Measurements from ENCODE around the gene SGCA. TPM values are rescaled to one million over a fixed set of nuclear protein-coding genes. Genes with fewer than 3 reads are reported as not detected.

The SGCA gene
- total RNA-seq, 1 donor from 2014 or later, result 0.30 TPM

GRCh38 chr17:50129728-50130558 is 35.9 kb upstream of the SGCA start, which contains the start of gene SAMD14:
TSS of gene SAMD14 (minus strand) at chr17:50130160. CDS start at chr17:50124959, 5,201 bp downstream.
- peak within 1 kb of the TSS; percentile 81 for H3K4me3 Mint-ChIP-seq
- intact Hi-C loops (cut with micrococcal nuclease), result no loop called here

DNA sequence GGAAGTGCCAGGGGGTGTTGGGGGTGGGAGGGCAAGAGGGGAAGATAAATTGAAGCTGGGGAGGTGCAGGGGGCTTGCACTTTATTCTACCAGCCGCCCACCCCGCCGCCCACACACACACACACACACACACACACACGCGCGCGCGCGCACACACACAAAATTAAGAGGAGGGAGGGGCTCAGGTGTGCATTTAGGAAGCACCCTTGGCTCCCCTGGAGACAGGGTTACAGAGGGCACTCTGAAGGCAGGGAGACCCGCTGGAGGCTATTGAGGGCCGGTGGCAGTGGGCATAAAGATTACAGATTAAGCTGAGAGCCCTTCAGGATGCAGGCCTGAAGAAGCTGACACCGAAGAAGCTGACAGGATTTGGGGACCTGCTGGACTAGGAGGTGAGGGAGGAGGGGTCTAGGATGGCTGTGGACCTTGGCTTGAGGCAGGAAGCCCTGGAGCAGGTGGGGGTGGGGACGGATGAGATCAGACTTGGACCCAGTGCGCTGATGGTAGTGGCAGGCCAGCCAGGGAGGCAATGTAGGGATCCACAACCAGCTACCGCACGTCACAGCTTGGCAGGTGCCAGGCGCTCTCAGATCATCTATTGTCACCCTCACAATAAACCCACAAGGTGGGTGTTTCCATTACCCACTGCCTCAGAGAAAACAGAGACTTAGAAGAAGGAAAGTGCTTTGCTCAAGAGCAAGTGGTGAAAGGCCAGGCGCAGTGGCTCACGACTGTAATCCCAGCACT is 35.1 kb upstream of the SGCA start:
- H3K27ac Mint-ChIP-seq, result peak overlapping the region; percentile 66
- intact Hi-C loops (cut with micrococcal nuclease), result no loop called here
- peak overlapping the region; percentile 73 for H3K4me3 Mint-ChIP-seq
- H3K36me3 Mint-ChIP-seq (ENCODE audit: low read depth), result peaks cover 33% of the 10 kb centered on the region
- no peaks in the 10 kb centered on the region for H3K9me3 Mint-ChIP-seq
- H3K4me1 Mint-ChIP-seq, result peaks cover 28% of the 10 kb centered on the region
- DNase-seq, result no peak
- peaks cover 26% of the 10 kb centered on the region for H3K27me3 Mint-ChIP-seq

More at GRCh38 chr17:50129728-50130558, 35.9 kb upstream of the SGCA start, which contains the start of gene SAMD14:
- Mint-ChIP-seq H3K36me3 (ENCODE audit: low read depth) (peaks cover 30% of the 10 kb centered on the region), H3K27me3 (peaks cover 31% of the 10 kb centered on the region), H3K4me1 (peaks cover 28% of the 10 kb centered on the region), H3K9me3 (no peaks in the 10 kb centered on the region), H3K27ac (peak within 1 kb of the TSS; percentile 66)
- DNase-seq, result peak; percentile 85

GRCh38 chr17:50132104-50132794 is 33.6 kb upstream of the SGCA start:
- Mint-ChIP-seq H3K27ac (peak overlapping the region; percentile 45), H3K4me3 (no peak overlapping the region), H3K9me3 (no peaks in the 10 kb centered on the region), H3K4me1 (peaks cover 33% of the 10 kb centered on the region), H3K27me3 (peaks cover 23% of the 10 kb centered on the region), H3K36me3 (ENCODE audit: low read depth) (peaks cover 45% of the 10 kb centered on the region)
- intact Hi-C loops (cut with micrococcal nuclease), result loop anchor here (2.0 kb wide), 1 partner anchor 37 kb away; the partner anchor contains the start of gene PDK2
- DNase-seq, result no peak

- DNase-seq, result no peak
- Mint-ChIP-seq H3K36me3 (ENCODE audit: low read depth) (peaks cover 54% of the 10 kb centered on the region), H3K4me1 (peaks cover 36% of the 10 kb centered on the region), H3K27ac (no peak overlapping the region), H3K9me3 (no peaks in the 10 kb centered on the region), H3K27me3 (peaks cover 14% of the 10 kb centered on the region), H3K4me3 (no peak overlapping the region)
- intact Hi-C loops (cut with micrococcal nuclease), result loop anchor here (2.0 kb wide), 1 partner anchor 38 kb away; the partner anchor contains the start of gene PDK2
Measured at GRCh38 chr17:50133028-50133768, 32.6 kb upstream of the SGCA start.

DNA sequence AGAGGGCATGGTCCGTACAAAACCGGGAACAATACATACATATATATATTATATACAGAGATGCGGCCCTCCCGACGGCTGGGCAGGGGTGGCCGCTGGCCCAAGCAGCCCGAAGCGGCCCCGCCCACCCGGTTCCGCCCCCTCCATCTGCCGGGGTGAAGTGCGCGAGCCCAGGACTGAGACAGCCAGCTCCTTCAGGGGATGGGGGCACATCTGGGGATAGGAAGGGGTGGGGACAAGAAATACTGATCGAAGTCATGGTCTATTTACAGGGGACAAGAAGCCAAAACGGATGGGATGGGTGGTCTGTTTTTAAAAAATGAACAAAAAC is 32.1 kb upstream of the SGCA start:
- no peak overlapping the region for H3K27ac Mint-ChIP-seq
- no peak for DNase-seq
- H3K9me3 Mint-ChIP-seq, result no peaks in the 10 kb centered on the region
- H3K4me1 Mint-ChIP-seq, result peaks cover 32% of the 10 kb centered on the region
- intact Hi-C loops (cut with micrococcal nuclease), result loop anchor here (2.0 kb wide), 1 partner anchor 39 kb away; the partner anchor contains the start of gene PDK2
- no peak overlapping the region for H3K4me3 Mint-ChIP-seq
- peaks cover 56% of the 10 kb centered on the region for H3K36me3 Mint-ChIP-seq (ENCODE audit: low read depth)
- H3K27me3 Mint-ChIP-seq, result peaks cover 9% of the 10 kb centered on the region

GRCh38 chr17:50134206-50135110 is 31.3 kb upstream of the SGCA start:
- Mint-ChIP-seq H3K27me3 (peaks cover 6% of the 10 kb centered on the region), H3K4me3 (no peak overlapping the region), H3K36me3 (ENCODE audit: low read depth) (peaks cover 61% of the 10 kb centered on the region), H3K9me3 (no peaks in the 10 kb centered on the region), H3K27ac (no peak overlapping the region), H3K4me1 (peaks cover 32% of the 10 kb centered on the region)
- intact Hi-C loops (cut with micrococcal nuclease), result no loop called here
- DNase-seq, result no peak

DNA sequence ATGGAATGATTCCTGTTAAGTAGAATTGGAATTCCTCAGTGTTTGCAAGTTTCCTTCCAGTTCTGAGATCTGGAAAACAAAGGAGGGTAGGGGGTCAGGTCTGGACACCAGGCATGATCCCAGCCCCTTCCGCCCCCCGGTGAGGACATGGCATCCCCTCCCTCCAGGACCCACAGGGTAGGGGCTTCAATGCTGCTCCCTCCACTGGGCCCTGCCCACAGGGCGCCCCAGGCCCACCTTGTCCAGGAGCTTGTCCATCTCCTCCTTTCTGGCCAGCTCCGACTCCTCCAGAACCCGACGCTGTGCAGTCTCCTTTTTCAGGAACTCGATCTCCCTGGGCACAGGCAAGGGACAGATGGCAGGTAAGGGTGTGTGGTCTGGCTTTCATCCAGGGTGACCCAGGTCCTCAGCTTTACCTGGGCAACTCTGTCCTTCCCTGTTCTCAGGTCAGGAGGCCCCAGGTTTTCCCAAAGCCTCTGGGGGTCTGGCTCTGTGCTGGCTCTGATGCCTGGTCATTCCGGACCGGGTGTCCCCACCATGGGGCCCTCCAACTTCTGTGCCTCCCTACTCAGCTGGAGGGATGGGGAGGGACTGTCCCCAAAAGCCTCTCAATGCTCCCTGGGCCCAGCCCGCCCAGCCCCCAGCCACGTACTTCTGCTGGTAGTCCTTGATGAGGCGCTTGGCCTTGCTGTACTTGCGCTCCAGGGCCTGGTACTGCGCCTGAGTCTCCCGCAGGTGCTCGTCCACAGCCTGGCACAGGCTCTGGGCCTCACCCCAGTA is 30.3 kb upstream of the SGCA start:
- Mint-ChIP-seq H3K27me3 (peaks cover 4% of the 10 kb centered on the region), H3K4me1 (peaks cover 41% of the 10 kb centered on the region), H3K27ac (no peak overlapping the region), H3K9me3 (no peaks in the 10 kb centered on the region), H3K4me3 (no peak overlapping the region), H3K36me3 (ENCODE audit: low read depth) (peaks cover 72% of the 10 kb centered on the region)
- intact Hi-C loops (cut with micrococcal nuclease), result no loop called here
- DNase-seq, result no peak

- intact Hi-C loops (cut with micrococcal nuclease), result no loop called here
- peaks cover 41% of the 10 kb centered on the region for H3K4me1 Mint-ChIP-seq
- H3K27me3 Mint-ChIP-seq, result no peaks in the 10 kb centered on the region
- peaks cover 74% of the 10 kb centered on the region for H3K36me3 Mint-ChIP-seq (ENCODE audit: low read depth)
- no peak for DNase-seq
- no peak overlapping the region for H3K4me3 Mint-ChIP-seq
- no peak overlapping the region for H3K27ac Mint-ChIP-seq
- no peaks in the 10 kb centered on the region for H3K9me3 Mint-ChIP-seq
Measured at GRCh38 chr17:50136096-50136687, 29.6 kb upstream of the SGCA start.

- Mint-ChIP-seq H3K36me3 (ENCODE audit: low read depth) (peaks cover 75% of the 10 kb centered on the region), H3K4me3 (no peak overlapping the region), H3K27me3 (no peaks in the 10 kb centered on the region), H3K27ac (peak overlapping the region; percentile 40), H3K9me3 (no peaks in the 10 kb centered on the region), H3K4me1 (peaks cover 42% of the 10 kb centered on the region)
- intact Hi-C loops (cut with micrococcal nuclease), result no loop called here
- DNase-seq, result no peak
Measured at GRCh38 chr17:50137042-50137441, 28.8 kb upstream of the SGCA start.

GRCh38 chr17:50139185-50139783 is 26.5 kb upstream of the SGCA start:
- Mint-ChIP-seq H3K4me3 (no peak overlapping the region), H3K9me3 (no peaks in the 10 kb centered on the region), H3K36me3 (ENCODE audit: low read depth) (peaks cover 78% of the 10 kb centered on the region), H3K4me1 (peaks cover 55% of the 10 kb centered on the region), H3K27ac (no peak overlapping the region), H3K27me3 (no peaks in the 10 kb centered on the region)
- intact Hi-C loops (cut with micrococcal nuclease), result no loop called here
- DNase-seq, result no peak
